ENCODE measurements around the gene ZBTB44.
A peak's percentile ranks its signal among the peaks of the same experiment; 100 is the strongest.
"Not testable (repeated sequence)": the region's sequence is repeated elsewhere in the genome, so short reads cannot be mapped to it uniquely, and the experiment has no call there.

Gene ZBTB44, protein sequence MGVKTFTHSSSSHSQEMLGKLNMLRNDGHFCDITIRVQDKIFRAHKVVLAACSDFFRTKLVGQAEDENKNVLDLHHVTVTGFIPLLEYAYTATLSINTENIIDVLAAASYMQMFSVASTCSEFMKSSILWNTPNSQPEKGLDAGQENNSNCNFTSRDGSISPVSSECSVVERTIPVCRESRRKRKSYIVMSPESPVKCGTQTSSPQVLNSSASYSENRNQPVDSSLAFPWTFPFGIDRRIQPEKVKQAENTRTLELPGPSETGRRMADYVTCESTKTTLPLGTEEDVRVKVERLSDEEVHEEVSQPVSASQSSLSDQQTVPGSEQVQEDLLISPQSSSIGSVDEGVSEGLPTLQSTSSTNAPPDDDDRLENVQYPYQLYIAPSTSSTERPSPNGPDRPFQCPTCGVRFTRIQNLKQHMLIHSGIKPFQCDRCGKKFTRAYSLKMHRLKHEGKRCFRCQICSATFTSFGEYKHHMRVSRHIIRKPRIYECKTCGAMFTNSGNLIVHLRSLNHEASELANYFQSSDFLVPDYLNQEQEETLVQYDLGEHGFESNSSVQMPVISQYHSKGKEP

DNA sequence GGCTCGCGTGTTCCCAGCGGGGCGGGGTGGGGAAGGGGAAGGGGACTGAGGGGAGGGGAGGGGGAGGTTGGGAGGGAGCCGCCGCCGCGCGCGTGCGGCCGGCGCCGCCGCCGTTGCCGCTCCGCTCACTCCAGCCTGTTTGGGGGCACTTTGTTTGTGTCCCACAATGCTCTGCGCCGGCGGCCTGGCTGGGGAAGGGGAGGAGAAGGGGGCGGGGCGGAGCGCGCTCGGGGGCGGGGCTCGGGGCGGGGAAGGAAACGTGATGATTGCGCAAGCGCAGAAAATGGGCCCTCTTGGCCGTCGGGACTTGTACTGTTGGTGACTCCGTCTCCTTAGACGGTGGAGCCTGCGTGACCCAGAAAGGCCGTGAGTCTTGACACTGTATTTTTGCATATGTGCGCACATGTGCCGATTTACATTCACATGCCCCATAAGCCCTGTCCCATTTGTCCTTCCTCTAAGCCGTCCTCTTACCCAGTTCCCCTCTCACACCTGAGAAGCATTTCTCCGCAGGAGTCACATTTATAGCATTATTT is at the start of gene ZBTB44:
Gene ZBTB44 (minus strand): TSS at position 168 of the 536 bp plus-strand sequence. CDS start 53,044 bp downstream, outside the sequence.
- DNase-seq (ENCODE audit: low spot score) = peak; percentile 92

DNA sequence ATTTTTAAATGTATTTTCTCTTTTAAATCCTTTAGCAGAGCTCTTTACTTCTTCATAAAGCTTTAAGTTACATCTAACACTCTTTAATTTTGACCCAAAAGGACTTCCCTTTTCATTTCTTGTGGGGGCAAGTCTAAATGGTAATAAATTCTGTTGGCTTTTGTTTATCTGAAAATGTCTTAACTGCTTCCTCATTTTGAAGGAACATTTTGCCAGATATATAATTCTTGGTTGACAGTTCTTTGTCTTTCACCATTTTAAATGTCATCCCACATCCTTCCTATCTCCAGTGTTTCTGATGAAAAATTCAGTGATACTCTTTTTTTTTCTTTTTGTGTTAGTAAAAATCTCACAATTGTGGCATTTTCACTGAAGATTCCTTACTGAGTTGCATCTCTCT is 44.7 kb upstream of the ZBTB44 start:
- DNase-seq (ENCODE audit: low spot score) = no peak

DNA sequence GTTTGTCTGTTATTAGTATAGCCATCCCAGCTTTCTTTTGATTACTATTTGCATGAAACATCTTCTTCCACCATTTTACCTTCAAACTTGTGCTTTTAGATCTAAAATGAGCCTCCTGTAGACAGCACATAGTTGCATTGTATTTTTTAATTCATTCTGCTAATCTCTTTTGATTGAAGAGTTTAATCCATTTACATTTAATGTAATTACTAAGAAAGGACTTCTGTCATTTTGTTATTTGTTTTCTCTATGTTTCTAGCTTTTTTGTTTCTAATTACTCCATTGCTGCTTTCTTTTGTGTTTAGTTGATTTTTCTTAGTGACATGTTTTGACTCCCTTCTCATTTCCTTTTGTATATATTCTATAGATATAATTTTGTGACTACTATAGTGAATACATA is 43.7 kb upstream of the ZBTB44 start:
- DNase-seq (ENCODE audit: low spot score) = no peak

DNA sequence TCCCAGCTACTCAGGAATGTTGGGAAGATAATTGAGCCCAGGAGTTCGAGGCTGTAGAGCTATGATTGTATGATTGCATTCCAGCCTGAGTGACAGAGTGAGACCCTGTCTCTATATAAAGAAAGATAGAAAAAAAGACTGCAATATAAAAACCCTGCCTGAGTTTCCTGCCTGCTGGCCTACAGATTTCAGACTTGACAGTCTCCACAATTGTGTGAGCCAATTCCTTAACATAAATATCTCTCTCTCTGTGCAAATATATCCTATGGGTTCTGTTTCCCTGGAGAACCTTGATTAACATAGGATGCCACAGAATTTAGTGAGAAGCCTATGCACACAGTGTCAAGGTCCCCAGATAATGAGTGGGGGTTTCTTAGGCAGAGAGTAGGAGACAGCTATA is 32.5 kb upstream of the ZBTB44 start:
- no peak for DNase-seq (ENCODE audit: low spot score)

DNA sequence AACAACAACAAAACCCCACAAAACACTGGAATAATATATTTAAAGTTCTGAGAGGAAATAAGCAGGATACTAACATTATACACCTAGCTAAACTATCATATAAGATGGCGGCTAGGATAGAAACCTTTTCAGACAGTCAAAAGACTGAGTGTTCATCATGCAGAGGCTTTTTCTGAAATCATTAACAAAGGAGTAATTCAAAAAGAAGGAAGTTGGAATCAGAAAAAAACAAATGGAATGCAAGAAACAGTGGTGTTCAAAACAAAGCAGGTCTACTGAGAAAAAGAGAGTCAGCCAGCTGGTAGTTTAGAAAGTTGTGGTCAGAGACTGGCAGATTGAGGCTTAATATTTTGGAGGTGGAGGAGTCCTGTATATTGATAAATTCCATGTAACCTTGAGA is 30.1 kb upstream of the ZBTB44 start:
- no peak for DNase-seq (ENCODE audit: low spot score)

DNA sequence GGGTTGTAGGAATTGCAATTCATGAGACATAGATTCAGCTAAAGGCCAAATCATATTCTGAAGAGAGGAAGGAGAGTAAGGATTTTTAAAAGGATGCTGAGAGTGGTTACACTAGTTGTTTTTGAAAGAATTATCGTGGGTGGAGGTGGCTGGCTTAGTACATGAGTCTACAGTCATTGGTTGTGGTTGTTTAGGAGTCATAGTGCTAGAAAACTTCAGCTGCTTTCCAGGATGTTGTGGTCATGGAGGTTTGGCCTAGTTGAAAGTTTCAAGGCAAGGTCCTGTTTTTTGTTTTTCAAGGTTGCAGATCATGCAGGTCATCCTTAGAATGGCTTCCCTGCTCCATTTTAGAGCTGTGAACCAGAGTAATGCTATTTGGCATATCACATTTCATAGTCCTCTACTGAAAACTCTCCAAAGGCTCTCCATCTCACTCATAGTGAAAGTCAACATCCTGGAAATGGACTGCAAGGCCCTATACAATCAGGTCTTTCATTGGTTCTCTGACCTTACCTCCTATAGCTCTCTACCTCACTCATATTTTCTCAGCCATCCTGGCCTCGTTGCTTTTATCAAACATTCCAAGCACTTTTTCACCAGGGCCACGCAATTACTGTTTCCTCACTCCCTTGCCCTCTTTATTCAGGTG is 26.1 kb upstream of the ZBTB44 start:
- DNase-seq (ENCODE audit: low spot score) = peak; percentile 33

DNA sequence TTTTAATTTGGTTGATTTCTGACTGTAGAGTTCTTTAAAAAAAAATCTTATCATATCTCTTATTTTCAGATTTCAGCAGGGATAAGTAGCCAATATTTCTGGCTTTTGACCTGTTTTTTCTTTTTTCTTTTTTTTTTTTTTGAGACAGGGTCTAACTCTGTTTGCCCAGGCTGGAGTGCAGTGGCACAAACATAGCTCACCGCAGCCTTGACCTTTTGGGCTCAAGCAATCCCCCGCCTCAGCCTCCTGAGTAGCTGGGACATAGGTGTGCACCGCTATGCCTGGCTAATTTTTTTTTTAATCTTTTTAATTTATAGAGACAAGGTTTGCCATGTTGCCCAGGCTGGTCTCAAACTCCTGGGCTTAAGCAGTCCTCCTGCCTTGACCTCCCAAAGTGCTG is 23.9 kb upstream of the ZBTB44 start:
- no peak for DNase-seq (ENCODE audit: low spot score)

DNA sequence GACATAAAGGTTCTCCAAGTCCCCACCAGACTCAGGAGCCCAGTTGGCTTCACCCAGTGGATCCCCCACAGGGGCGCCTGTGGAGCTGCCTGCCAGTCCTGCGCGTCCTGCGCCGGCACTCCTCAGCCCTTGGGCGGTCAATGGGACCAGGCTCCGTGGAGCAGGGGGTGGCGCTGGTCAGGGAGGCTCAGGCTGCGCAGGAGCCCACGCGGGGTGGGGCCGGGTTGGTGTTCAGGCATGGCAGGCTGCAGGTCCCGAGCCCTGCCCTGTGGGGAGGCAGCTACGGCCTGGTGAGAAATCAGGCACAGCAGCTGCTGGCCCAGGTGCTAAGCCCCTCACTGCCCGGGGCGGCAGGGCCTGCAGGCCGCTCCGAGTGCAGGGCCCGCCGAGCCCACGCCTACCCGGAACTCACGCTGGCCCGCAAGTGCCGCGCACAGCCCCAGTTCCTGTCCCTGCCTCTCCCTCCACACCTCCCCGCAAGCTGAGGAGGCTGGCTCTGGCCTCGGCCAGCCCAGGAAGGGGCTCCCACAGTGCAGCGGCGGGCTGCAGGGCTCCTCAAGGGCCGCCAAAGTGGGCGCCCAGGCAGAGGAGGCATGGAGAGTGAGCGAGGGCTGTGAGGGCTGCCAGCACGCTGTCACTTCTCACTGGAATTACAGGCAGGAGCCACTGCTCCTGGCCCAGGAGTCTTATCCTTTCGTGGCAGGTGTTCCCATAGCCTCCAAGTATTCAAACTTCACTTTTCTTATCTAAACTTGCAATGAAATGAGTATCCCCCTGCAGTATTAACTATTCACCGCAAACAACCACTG is 22.8 kb upstream of the ZBTB44 start:
- DNase-seq (ENCODE audit: low spot score) = no peak

DNA sequence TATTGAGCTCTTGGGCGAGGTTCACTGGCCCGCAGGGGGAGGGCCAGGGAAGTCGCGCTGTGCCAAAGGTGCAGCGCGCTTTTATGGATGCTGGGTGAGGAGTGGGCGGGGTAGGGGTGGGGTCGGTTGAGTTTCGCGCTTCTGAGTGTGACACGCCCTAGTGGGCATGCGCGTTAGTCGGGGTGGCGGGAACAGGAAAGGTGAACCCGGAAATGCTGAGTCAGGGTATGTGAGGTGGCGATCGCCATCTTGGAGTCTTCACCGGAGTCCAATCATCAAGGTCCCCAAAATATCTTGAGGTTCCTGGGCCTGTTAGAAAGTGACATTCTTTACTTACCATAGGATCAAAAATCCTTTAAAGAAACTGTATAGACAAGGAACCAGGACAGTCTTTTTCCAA is 16.7 kb upstream of the ZBTB44 start:
- not testable (repeated sequence) for DNase-seq (ENCODE audit: low spot score)

DNA sequence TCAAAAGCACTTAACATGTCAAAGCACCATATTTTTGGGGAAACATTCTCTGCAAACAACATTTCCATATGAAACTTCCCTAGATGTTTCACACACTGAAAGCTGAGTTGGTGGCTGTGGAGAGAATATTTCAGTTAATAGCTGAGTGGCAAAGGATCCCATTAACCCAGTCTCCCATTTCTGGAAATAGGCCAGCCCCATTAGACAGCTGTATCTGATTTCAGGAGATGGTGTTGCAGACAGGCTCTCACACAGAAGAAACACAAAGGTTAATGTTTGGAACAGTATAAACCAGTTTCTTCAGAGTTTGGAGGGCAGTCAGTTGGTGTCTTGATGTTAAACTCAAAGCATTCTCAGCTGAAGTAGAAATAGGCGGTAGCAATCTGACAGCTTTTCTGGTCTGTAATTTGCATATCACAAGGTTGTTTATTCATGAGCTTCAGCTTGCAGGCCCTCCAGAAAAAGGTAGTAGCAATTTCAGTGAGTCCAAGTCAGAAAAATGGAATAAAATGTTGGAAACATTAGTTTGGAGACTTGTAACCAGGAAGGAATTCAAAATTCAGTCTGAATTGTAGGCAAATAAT is 15.5 kb upstream of the ZBTB44 start:
- DNase-seq (ENCODE audit: low spot score) = no peak

DNA sequence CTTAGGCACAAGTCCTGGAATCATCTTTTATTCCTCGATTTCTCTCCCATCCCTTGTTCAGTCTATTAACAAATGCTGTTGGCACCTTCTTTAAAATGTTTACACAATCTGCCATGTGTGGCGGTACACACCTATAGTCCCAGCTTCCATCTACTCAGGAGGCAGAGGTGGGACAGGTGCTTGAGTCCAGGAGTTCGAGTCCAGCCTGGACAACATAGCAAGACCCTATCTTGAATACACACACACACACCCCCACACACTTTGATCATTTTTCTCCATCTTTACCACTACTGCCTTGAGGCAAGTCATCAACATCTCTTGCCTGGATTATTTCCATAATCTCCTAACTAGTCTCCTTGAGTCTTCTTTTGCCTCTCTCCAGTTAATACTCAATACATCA is 13.7 kb upstream of the ZBTB44 start:
- no peak for DNase-seq (ENCODE audit: low spot score)

DNA sequence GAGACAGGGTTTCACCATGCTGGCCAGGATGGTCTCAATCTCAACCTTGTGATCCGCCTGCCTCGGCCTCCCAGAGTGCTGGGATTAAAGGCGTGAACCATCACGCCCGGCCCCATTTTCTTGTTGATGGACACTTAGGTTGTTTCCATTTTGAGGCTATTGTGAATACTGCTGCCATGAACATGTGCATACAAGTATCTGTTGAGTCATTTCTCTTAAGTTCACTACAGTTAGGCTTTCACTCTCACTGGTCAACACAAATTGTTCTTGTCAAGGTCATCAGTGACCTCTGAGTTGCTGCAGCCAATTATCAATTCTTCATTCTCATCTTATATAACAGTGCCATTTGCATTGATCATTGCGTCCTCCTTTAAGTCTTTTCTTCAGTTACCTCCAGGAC is 13.0 kb upstream of the ZBTB44 start:
- no peak for DNase-seq (ENCODE audit: low spot score)

DNA sequence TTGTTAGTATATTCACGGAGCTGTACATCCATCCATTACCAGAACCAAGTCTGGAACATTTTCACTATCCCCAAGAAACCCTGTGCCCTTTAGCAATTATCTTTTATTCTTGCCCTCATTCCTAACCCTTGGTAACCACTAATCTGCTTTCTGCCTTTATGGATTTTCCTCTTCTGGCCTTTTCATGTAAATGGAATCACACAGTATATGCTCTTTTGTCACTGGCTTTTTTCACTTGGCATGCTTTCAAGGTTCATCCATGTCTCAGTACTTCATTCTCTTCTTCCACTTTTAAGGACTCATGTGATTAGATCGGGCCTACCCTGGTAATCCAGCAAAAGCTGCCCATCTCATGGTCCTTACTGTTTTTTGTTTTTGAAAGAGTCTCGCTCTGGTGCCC is 11.0 kb upstream of the ZBTB44 start:
- DNase-seq (ENCODE audit: low spot score) = no peak

DNA sequence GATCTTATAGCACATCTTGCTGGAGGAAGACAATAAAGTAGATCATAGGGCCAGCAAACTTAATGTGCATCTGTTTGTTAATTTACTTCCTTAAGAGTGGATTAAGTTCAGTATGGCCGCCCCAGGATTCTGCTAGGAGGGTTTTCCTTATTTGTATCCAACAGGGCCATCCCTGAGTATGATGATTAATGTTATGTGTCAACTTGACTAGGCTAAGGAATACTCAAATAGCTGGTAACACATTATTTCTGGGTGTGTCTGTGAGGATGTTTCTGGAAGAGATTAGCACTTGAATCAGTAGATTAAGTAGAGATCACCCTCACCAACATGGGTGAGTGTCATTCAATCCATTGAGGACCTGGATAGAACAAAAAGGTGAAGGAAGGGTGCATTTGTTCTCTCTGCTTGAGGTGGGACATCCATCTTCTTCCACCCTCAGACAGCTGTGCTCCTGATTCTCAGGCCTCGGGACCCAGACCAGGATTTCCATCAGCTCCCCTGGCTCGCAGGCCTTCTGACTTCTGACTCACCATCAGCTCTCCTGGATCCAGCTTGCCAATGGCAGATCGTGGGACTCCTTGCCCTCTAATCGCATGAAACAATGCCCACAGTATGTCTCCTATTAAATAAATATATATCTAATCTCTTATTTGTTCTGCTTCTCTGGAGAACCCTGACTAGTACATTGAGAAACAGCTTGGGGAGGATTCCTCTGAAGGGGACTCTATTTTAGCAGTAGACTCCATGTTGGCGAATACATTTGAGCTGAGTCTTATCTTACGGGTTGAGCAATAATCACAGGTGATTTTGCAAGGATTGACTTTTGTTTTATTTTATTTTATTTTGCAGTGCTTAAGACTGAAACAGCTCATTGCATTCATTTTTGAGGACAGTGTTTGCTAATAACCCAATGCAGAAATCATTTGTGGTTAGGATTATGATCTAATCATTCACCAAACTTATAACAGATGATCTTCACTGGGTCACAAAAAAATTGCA is 9.0 kb upstream of the ZBTB44 start:
- no peak for DNase-seq (ENCODE audit: low spot score)

DNA sequence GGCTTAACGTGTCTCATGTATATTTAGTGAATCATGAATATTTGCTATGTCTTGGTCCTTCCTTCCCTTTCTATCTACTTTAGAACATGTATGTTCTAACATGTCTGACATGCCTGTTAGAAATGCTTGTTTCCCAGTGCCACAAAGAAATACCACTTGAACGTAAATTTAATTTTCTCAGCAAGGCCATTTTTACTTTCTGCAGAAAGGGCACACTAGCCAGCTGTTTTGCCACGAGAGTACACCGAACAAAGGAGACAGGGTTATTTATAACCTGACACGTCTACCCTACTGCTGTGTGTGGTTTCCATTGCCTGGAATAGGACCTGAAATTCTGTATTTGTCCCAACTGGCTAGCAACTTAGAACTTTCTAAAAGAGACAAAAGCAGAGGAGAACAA is 7.4 kb upstream of the ZBTB44 start:
- no peak for DNase-seq (ENCODE audit: low spot score)

DNA sequence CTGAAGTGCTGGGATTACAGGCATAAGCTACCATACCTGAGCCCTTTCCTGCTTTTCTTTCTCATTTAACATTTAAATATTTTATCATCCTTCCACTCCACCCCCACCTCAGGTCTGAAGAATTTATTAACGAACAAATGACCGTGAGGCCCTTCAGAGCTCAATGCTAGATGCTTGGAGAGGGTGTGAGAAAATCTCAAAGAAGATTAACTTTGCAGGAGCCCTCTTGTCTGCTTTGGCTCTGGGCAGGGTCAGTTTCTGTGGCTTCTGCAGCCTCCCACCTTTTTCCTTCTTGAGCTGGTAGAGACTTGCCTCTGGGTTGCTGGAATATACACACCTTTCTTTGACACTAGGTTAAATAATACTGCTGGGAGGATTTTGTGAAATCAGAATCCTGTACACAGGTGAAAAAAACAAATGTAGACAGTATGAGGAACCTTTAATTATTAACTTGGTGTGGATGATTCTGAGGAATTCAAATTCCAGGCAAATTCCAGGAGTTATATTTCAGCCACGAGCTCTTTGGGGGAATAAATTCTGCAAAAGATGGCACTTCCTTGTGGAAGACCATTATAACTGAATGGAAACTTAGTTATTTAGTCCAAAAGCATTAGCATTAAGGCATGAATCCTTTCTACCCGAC is 3.4 kb upstream of the ZBTB44 start:
- DNase-seq (ENCODE audit: low spot score) = no peak

DNA sequence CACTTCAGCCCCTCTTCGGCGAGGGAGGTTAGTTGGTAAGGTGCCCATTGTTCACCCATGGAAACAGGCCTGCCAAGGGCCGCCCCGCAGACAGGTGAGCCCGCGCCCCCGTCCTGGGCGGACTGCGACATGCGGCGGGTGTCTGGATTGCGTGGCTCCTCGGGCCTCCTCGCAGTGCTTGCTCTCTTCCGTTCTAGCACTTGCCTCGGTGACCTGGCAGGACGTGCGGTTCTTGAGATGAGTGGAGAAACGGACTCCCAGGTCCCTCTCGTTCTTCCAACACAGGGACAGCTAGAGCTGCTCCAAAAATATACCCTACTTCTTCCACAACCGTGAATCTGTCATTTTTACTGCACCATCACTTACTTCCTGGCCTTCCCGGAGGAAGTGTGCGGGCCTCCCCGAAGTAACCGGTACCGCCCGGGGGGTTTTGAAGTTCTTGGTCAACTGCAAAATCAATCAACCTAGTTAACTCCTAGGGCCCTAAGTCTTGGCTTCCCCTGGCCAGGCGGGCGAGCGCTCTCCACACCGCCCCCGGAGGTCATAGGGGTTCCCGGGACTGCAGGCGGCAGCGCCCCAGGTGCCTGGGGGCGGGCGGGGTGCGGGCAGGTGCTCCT is 745 bp upstream of the ZBTB44 start:
- DNase-seq (ENCODE audit: low spot score) = peak; percentile 49

DNA sequence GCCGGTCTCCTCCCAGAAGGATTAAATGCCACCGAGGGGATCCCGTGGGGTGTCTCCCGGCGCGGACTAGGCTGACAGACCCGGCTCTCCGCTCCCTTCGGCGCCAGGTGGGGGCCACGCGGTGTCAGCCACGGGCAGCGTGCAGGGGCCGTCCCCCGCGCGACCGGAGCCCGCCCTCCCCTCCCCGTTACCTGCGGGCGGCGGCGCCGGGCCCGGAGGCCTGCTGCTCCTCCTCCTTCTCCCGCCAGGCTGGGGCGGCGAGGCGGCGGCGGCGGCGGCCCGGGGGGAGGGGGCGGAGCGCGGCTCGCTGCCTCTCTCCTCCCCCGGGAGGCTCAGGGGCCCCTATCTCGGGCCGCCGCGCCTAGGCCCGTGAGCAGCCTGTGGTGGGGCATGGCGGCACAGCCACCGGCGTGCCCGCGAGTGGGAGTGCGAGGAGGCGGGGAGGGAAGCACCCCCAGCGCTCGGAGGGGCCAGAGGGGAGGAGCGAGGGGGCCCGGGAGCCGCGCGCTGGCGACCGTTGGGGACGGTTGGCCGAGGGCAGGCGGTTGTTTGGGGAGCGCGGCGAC is 450 bp downstream of the ZBTB44 start:
- DNase-seq (ENCODE audit: low spot score) = peak; percentile 63

Data from CD4-positive, alpha-beta T cell treated with Interleukin-2 at 100 ng/mL for 4 hours (primary cell).